HepG2 (cell line): ENCODE results near the gene C14orf119. TPM values are rescaled to one million over a fixed set of nuclear protein-coding genes. Genes with fewer than 3 reads are reported as not detected.

Experiments used
- BRCA1 ChIP-seq: sonication (generic); formaldehyde crosslinking; IDR thresholded peaks from 2 replicates; pipeline ENCODE4 v1.4.0; 2020; ENCODE audit warnings: missing genetic modification reagents
- CAMTA2 ChIP-seq: sonication (generic); formaldehyde crosslinking; IDR thresholded peaks from 2 replicates; pipeline ENCODE4 v1.4.0; 2020; ENCODE audit warnings: mild to moderate bottlenecking, missing genetic modification reagents, borderline replicate concordance
- CC2D1A ChIP-seq: sonication (generic); formaldehyde crosslinking; IDR thresholded peaks from 2 replicates; pipeline ENCODE4 v1.8.1; 2023; ENCODE audit warnings: mild to moderate bottlenecking, missing genetic modification reagents
- GATAD2A ChIP-seq: IDR thresholded peaks from 2 replicates; pipeline ENCODE4 v1.6.1; 2016
- GPBP1L1 ChIP-seq: sonication (generic); formaldehyde crosslinking; IDR thresholded peaks from 2 replicates; pipeline ENCODE4 v1.5.0; 2020; ENCODE audit warnings: mild to moderate bottlenecking, missing genetic modification reagents
- HMG20A ChIP-seq: IDR thresholded peaks from 2 replicates; pipeline ENCODE4 v1.6.1; 2016; ENCODE audit warnings: borderline replicate concordance
- MAFF ChIP-seq: IDR thresholded peaks from 2 replicates; pipeline ENCODE4 v1.6.1; 2011; ENCODE audit warnings: low read depth, low read length, improper control_type of control experiment
- MTF2 ChIP-seq: sonication (generic); formaldehyde crosslinking; IDR thresholded peaks from 2 replicates; pipeline ENCODE4 v1.5.0; 2020; ENCODE audit warnings: missing genetic modification reagents, borderline replicate concordance
- NCOR1 ChIP-seq: fragments of 200-600 bp; sonication (generic); IDR thresholded peaks from 2 replicates; pipeline ENCODE4 v1.7.0; 2017; ENCODE audit warnings: antibody characterized with exemption, low read length, borderline replicate concordance
- NFATC3 ChIP-seq: sonication (generic); formaldehyde crosslinking; IDR thresholded peaks from 2 replicates; pipeline ENCODE4 v1.5.1; 2020; ENCODE audit warnings: mild to moderate bottlenecking, missing genetic modification reagents
- RXRA ChIP-seq: sonication (generic); formaldehyde crosslinking; IDR thresholded peaks from 2 replicates; pipeline ENCODE4 v1.5.1; 2020; ENCODE audit warnings: missing genetic modification reagents
- SNAPC2 ChIP-seq: sonication (generic); formaldehyde crosslinking; IDR thresholded peaks from 2 replicates; pipeline ENCODE4 v1.8.1; 2022; ENCODE audit warnings: mild to moderate bottlenecking, missing genetic modification reagents
- THAP7 ChIP-seq: sonication (generic); formaldehyde crosslinking; IDR thresholded peaks from 2 replicates; pipeline ENCODE4 v1.8.1; 2023; ENCODE audit warnings: mild to moderate bottlenecking, missing genetic modification reagents
- YY1 ChIP-seq: IDR thresholded peaks from 2 replicates; pipeline ENCODE4 v1.6.1; 2011; ENCODE audit warnings: low read length, low read depth, moderate library complexity, mild to moderate bottlenecking; ENCODE audit not compliant: insufficient read depth, insufficient replicate concordance
- ZNF407 ChIP-seq: sonication (generic); formaldehyde crosslinking; IDR thresholded peaks from one replicate; pipeline ENCODE4 v1.5.1; 2020; ENCODE audit warnings: mild to moderate bottlenecking, missing genetic modification reagents; ENCODE audit errors: not compliant biosample characterization
- ZNF441 ChIP-seq: sonication (generic); formaldehyde crosslinking; IDR thresholded peaks from 2 replicates; pipeline ENCODE4 v1.7.0; 2021; ENCODE audit warnings: missing genetic modification reagents, borderline replicate concordance
- ZNF547 ChIP-seq: sonication (generic); formaldehyde crosslinking; IDR thresholded peaks from 2 replicates; pipeline ENCODE4 v1.5.1; 2020; ENCODE audit warnings: mild to moderate bottlenecking, missing genetic modification reagents
- polyA plus RNA-seq, 8 experiments: library from polyadenylated mRNA; depleted of rRNA in 3 of 8; stranded (reverse) in 7 of 8; unstranded in 1 of 8; fragments of >200 nt; fragmentation: Illumina TruSeq in 4 of 8; extraction: Trizol in 4 of 8; gene quantifications; 2 replicates each; pipeline versions ENCODE4 v1.2.1 to v1.2.3, GENCODE V29; 2011 to 2016; ENCODE audit warnings: low read depth in 4 of 8, missing spikeins in 1 of 8, mixed read lengths in 1 of 8; ENCODE audit not compliant: insufficient read depth in 1 of 8
- total RNA-seq, 5 experiments: library from RNA; depleted of rRNA; stranded (reverse); fragments of >200 nt; fragmentation: Illumina TruSeq; extraction: Trizol; gene quantifications; 2 replicates each; pipeline ENCODE4 v1.2.3, GENCODE V29; 2016; ENCODE audit warnings: low read depth in 1 of 5

C14orf119 gene
- total and polyA plus RNA-seq, 2 of the 13 experiments (the other 11 are each of a cell fraction or from before 2014, with no cell fraction given), result 117 to 206 TPM

GRCh38 chr14:23120541-23121251, 25.4 kb downstream of the C14orf119 start (continued):
- TF ChIP-seq ZNF407, result no peak
- TF ChIP-seq ZNF441 (CRISPR knock-in tag), result no peak
- peak; percentile 79; the same call in 1 of the 2 replicates for TF ChIP-seq BRCA1 (CRISPR knock-in tag)
- peak; percentile 78; the same call in 1 of the 2 replicates for TF ChIP-seq SNAPC2 (CRISPR knock-in tag)
- TF ChIP-seq NFATC3 (CRISPR knock-in tag), result no peak
- peak; percentile 87 for TF ChIP-seq GATAD2A (CRISPR knock-in tag)
- peak; percentile 71; the same call in 1 of the 2 replicates for TF ChIP-seq RXRA (CRISPR knock-in tag)
- TF ChIP-seq MAFF, result no peak; the same call in 1 of the 2 replicates
- TF ChIP-seq GPBP1L1, result no peak
- 0 out of 2 replicates have a peak, but pooled peaks have one; percentile 16 for TF ChIP-seq CC2D1A
- no peak for TF ChIP-seq THAP7 (CRISPR knock-in tag)
- TF ChIP-seq YY1, result peak; percentile 83
- TF ChIP-seq CAMTA2, result no peak
- no peak for TF ChIP-seq HMG20A (CRISPR knock-in tag)
- no peak for TF ChIP-seq NCOR1
- TF ChIP-seq ZNF547 (CRISPR knock-in tag), result peak; percentile 78
- TF ChIP-seq MTF2 (CRISPR knock-in tag), result peak; percentile 89; the same call in 1 of the 2 replicates
